ENCODE measurements around the gene ADK.
A peak's percentile ranks its signal among the peaks of the same experiment; 100 is the strongest.
"Not testable (repeated sequence)": the region's sequence is repeated elsewhere in the genome, so short reads cannot be mapped to it uniquely, and the experiment has no call there.

Gene ADK

DNA sequence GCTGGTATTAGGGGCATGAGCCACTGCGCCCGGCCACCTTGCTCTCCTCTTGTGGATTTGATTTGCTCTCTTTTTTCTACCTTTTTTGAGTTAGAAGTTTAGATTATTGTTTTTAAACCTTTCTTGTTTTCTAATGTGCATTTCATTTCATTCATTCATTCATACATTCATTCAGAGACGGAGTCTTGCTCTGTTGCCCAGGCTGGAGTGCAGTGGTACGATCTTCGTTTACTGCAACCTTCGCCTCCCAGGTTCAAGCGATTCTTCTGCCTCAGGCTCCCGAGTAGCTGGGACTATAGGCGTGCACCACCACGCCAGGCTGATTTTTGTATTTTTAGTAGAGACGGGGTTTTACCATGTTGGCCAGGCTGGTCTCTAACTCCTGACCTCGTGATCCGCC, 37.6 kb downstream of the ADK start:
- not testable (repeated sequence) for DNase-seq

DNA sequence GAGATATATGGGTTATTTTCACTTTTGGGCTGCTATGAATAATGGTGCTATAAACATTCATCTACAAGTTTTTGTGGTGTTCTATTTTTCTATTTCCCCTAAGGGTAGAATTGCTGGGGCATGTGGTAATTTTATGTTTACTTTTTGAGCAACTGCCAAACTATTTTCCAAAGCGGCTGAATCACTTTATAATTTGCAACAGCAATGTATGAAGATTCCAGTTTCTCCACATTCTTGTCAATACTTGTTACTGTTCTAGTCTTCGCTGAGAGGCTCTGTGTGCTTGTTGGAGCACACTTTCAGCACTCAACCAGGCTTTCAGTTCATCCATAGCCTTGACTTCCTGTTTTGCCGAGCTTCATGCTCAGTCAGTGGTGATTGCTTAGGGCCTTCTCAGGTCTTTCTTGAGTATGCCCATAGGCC, 39.0 kb downstream of the ADK start:
- DNase-seq = peak; percentile 58

DNA sequence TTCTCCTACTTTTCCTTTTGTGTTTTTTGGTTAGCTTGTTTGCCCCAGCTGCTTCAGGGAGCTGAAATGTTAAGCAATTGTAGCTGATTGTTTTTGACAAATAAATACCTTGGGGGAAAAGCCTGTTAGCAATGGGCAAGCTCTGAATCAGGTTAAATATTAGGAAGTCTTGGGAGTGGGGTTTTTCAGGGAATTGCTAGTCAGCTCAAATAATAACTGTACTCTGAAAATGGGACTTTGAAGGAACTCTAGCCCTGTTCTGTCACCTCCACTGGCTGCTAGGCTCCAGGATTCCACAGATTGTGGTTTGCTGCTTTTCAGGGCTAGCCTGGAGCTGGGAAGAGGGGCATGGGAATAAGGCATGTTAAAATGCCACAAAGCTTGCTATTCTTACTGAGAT, 39.5 kb downstream of the ADK start:
- no peak for DNase-seq

DNA sequence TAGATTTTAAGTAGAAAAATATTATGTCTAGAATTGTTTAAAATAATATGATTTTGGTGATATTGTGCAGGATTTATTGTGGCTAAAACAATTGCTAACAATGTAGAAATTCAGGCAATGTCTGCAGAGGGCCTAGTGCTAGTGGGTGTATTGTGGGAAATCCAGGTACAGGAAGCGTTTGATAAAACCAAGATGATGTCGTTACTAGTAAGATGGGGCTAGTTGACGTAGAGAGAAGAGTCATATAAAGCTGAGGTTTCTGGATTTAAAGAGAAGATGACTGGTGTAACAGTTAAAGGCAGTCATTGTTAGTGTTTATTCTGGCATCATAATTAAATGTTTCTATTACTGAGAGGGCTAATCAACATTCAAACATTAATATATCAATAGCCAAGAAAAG, 43.5 kb downstream of the ADK start:
- no peak for DNase-seq

DNA sequence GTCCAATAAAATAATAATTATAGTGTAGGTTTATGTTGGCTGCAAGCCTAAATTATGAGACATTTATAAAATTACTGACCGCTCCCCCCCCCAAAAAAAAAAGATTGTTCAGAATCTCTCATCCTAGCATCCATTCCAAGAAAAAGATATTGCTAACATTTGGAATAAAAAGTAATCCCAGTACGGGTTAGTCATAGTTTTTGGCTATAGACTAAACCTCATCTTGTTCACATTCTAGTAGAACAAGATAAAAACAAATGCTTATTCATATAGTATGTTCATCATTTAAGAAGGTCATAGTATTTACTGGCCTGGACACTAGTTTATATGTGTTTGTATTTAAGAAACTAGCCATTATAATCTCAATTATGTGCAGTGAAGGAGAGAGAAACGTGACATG, 44.0 kb downstream of the ADK start:
- no peak for DNase-seq

DNA sequence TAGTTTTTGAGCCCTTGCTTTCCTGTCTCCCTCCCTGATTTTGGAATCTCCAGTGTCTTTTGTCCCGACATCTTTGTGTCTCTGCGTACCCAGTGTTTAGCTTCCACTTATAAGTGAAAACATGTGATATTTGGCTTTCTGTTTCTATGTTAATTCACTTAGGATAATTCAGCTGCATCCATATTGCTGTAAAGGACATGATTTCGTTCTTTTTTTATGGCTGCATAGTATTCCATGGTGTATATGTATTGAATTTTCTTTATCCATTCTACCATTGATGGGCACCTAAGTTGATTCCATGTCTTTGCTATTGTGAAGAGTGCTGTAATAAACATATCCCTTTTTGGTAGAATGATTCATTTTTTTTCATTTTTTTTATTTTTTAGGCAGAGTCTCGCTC, 48.3 kb downstream of the ADK start:
- no peak for DNase-seq

DNA sequence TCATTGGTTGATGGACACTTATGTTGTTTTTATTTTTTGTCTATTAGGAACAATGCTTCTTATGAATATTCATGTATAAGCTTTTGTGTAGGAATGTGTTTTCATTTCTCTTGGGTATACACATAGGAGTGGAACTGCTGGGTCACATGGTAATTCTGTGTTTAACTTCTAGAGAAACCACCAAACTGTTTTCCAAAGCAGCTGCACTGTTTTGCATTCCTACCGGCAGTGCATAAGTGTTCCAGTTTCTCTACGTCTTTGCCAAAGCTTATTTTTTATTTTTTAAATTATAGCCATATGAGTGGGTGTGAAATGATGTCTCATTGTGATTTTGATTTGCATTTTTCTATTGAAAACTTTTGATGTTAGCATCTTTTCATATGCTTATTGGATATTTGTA, 51.3 kb downstream of the ADK start:
- DNase-seq = no peak

DNA sequence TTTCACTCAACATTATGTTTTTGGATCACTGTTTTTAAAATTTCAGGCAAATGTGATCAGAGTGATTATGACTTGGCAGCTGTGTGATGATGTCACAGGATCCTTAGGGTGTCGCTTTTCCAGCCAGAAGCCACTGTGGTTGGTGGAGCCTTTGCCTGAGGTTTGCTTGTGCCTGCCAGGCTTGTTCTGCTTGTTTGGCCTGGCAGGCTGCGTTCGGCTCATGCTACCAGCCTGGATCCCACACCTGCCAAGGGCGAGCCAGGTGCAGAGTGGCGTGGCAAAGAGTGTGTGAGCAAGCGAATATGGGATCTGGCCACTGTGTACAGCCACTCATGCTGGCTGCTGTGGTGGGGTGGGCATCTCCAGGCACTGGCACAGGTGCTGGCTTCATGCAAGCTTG, 55.7 kb downstream of the ADK start:
- no peak for DNase-seq

DNA sequence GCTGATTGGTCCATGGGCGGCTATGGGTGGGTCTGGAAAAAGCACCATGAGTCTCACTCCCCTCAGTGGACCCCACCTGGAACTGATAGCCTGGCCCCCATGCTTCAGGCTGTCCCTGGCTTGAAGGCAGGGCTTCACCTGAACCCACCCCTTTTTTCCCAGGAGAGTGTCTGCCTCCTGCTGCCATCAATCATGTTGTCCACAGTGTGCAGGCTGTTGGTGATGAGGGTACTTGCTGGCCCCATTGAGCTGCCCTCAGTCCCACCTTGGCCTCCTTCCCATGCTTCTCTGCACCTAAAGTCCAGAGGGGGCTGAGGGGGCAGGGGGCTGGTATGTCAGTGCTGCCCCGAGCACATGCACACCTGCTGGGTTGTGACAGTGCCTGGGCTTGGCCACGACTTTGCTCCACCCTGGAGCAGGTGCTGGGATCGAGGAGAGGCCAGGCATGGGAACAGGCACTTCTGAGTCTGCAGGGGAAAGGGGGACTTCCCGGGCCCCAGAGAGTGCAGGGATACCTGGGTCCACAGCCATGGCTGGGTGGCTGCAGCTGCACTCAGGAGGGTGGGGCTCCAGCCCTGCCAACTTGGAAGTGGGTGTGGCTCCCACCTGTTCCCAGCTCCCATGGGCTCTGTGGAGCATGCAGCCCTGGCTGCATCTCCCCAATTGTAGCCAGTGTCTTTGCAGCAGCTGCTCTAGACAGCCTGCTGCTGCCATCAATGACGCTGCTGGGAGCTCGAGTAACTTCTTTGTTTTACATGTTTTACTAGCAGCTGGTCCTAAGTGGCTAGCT, 56.9 kb downstream of the ADK start:
- DNase-seq = no peak

DNA sequence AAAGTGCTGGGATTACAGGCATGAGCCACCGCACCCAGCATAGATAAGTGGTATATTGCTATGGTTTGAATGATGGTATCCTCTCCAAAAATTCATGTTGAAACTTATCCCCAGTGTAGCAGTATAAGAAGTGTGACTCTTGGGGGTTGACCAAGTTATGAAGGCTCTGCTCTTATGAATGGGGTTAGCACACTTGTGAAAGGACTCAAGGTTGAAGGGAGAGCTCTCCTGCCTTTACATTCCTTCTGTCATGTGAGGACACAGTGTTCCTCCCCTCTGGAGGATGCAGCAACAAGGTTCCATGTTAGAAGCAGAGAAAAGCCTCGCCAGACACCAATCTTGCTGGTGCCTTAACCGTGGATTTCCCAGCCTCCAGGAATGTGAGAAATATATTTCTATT, 58.0 kb downstream of the ADK start:
- DNase-seq = no peak

DNA sequence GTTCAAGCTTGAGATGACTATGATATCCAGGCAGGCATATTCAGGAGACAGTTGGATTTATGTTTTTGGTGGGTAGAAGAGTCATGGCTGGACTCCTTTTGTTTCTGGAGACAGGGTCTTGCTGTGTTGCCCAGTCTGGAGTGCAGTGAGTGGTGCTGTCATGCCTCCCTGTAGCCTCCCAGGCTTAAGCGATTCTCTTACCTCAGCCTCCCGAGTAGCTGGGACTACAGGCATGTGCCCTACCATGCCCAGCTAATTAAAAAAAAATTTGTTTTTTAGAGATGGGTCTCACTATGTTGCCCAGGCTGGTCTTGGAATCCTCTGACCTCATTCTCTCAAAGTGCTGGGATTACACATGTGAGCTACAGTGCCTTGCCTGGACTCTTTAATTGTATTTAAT, 62.0 kb downstream of the ADK start:
- no peak for DNase-seq

DNA sequence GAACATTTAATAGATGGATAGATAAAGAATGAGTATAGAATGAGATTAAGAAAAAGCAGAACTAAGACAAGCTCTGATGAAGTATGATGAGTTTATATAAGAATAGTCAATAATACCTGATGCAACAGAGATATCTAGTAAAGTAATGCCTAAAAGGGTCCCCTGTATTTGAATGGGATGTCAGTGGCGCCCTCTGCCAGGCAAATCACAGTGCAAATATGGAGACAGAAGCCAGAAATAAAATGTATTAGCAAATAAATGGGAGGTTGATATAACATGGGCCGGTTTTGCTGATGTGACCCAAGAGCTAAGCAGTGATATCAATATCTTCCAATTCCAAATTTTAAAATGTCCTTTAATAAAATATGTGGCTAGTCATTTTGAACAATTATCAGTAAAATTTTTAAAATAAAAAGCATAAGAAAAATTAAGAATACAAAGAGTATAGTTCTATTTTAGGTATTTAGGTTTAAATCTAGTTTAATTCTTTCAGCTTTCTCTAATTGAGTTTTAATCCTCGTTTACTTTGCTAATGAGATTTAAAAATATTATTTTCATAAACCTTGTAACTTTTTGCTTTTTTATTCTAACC, 62.6 kb downstream of the ADK start:
- peak; percentile 56 for DNase-seq

DNA sequence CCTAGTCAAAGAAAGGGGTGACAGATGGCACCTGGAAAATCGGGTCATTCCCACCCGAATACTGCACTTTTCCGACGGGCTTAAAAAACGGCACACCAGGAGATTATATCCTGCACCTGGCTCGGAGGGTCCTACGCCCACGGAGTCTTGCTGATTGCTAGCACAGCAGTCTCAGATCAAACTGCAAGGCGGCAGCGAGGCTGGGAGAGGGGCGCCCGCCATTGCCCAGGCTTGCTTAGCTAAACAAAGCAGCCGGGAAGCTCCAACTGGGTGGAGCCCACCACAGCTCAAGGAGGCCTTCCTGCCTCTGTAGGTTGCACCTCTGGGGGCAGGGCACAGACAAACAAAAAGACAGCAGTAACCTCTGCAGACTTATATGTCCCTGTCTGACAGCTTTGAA, 66.1 kb downstream of the ADK start:
- DNase-seq = not testable (repeated sequence)

DNA sequence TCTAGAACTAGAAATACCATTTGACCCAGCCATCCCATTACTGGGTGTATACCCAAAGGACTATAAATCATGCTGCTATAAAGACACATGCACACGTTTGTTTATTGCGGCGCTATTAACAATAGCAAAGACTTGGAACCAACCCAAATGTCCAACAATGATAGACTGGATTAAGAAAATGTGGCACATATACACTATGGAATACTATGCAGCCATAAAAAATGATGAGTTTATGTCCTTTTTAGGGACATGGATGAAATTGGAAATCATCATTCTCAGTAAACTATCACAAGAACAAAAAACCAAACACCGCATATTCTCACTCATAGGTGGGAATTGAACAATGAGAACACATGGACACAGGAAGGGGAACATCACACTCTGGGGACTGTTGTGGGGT, 71.4 kb downstream of the ADK start:
- not testable (repeated sequence) for DNase-seq

DNA sequence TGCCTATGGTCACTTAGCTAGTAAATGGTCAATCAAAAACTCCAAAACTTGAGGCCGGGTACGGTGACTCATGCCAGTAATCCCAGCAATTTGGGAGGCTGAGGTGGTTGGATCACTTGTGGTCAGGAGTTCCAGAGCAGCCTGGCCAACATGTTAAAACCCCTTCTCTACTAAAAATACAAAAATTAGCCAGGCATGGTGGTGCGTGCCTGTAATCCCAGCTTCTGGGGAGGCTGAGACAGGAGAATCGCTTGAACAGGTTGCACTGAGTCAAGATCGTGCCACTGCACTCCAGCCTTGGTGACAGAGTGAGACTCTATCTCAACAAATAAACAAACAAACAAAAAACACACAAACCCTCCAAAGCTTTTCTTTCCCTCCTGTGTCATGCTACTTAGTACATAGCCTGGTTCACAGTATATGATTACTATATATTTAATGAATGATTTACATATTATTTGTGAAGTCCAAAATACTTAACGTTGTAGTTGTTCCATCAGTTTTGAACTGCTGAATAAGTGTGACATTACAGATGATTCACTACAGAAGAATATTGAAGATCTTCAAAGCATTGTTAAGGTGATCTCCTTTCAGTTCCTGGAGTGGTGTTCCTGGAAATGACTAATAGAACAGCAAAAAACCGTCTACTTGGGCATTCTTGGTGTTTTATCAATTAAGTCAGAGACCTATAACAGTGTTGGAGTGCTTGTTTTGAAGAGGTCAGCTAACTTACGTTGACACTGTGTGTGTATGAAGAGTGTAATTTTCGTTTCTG, 72.9 kb downstream of the ADK start:
- no peak for DNase-seq

DNA sequence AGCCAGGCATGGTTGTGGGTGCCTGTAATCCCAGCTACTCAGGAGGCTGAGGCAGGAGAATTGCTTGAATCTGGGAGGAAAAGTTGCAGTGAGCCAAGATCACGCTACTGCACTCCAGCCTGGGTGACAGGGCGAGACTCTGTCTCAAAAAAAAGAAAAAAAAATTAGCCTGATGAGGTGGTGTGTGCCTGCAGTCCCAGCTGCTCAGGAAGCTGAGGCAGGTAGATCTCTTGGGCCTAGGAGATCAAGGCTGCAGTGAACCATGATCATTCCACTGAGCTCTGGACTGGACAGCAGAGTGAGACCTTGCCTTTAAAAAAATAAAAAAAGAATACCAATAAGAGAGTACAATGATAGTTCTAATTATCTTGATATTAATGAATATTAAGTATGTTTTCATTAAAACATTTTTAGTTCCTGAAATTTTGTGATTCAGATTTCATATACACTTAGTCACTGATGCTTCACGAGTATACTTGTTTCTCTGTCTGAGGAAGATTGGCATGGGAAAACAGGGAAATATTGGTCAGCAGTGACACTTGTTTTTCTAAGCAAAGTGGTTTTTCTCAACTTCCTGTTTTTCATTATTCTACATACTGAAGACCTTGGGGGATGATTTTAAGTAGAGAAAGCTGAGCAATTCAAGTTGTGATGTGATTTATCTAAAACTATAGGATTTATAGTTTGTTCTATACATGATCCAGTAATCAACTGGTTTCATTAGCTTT, 76.8 kb downstream of the ADK start:
- no peak for DNase-seq

DNA sequence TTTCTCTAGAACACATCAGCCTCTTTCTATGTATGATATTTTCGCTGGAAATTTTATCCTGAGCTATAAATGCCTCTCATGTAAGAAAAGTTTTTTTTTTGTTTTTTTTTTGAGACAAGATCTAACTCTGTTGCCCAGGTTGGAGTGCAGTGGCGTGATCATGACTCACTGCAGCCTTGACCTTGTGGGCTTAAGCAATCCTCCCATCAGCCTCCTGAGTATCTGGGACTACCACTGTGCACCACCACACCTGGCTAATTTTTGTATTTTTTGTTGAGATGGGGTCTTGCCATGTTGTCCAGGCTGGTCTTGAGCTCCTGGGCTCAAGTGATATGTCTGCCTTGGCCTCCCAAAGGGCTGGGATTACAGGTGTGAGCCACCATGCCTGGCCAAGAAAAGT, 80.4 kb downstream of the ADK start:
- no peak for DNase-seq

DNA sequence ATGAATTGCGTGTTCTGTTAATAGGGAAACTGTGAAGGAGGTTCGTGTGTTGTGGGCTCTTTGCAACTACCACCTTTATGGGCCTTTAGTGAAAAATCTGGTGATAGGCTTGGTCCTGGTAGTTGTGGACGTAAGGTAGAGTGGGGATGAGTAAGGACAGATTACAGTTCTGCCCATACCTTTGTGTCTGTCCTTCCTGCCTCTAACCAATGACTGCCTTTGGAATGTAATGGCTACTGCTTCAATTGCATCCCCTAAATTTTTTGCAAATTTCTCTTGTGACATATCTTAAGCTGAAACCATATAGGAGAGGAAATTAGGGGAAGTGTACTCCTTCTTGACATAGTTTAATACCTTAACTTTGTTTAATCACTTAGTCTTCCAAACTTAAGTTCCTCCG, 82.3 kb downstream of the ADK start:
- no peak for DNase-seq

DNA sequence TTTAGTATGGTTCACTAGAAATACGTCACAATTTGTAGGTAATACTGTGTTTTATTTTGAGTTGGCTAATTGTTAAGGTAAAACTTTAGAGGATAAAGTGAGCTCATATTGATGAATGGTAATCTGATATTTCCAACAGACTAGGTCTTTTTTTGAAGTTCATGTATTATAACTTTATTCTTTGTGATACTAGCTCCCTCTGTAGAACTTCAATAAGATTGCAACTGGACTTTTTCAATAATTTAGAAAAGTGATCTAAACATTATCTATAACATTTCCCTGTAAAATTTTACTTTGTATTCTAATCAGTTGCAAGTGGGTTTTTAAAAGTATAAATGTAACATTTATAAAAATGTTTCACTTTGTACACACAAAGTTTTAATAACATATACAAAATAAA, 83.5 kb downstream of the ADK start:
- no peak for DNase-seq

DNA sequence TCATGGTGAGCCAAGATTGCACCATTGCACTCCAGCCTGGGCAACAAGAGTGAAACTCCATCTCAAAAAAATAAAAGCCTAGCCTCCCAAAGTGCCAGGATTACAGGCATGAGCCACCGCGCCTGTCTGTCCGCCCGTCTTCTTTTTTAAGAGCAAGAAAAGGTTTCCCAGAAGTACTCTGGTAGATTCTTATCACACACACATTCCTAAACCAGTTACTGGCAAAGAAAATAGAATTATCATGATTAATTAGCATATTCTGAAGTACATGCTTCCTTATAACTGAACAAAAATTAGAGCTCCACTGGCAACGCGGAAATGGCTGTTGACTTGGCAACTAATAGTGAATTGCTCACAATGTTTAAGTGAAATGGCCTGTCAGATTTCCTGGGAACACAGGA, 87.0 kb downstream of the ADK start:
- DNase-seq = peak; percentile 27

DNA sequence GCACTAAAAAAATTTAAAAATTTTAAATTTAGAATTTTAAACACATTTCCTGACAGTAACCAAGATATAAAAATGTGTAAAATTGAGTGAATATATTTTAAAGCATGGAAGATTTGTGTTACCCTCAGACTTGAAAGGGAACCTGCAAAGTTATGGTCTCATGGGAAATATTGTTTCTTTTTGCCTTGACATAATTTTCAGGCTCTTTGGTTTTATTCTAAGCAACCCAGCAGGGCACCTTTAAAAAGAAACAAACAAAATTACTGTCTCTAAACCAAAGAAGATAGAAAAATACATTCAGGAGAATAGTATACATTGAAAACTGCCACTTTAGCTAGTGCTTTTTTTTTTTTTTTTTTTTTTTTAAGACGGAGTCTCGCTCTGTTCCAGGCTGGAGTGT, 87.5 kb downstream of the ADK start:
- DNase-seq = no peak

DNA sequence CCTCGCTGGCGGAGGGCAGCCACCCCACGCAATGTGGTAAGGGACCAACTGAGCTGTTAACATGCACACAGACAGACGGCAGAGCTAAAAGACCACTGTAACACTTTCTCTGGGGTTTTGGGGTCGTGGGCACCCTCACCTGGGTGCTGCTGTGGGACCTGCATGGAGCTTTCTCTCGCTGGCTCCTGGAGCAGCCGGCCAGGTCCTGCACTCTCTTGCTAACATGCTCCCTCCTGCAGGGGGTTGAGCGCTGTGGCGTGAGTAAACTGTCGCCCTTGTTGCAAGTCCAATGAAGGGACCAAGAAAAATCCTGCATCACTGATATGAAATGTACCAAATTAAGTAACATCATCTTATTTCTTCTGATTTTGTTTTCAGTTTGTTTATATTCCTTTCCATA, 92.0 kb downstream of the ADK start:
- no peak for DNase-seq

DNA sequence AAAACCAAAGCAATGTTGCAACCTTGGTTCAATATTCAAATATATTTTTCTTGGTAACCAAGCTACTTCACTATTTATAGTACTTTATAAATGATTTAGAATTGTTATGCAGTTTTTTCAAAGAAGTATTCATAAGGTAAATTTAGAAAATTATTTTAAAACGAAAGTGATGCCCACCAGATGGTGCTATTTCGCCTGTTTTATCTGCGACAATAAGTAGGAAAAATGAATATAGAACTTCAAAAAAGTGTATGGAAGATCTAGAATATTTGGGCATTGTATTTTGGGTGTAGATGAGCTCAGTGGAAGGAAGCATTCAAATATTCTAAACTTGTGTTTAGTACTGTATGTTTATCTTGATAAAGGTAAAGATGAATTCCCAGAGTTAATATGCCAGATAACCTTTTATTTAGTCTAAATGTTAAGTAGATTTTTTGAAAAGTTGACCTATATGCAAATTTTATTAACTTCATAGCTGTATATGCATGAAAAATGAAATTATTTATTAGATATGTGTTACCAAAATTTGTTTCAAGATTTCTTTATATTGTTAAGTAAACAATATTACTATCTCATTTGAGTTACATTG, 93.2 kb downstream of the ADK start:
- peak; percentile 68 for DNase-seq

Data from hematopoietic multipotent progenitor cell treated with erythropoietin and hydrocortisone succinate and interleukin-3 and kit ligand, for 8 days (in vitro differentiated cells).